Myocyte (in vitro differentiated cells): ENCODE results near the gene TUBA3E. TPM values are rescaled to one million over a fixed set of nuclear protein-coding genes. Genes with fewer than 3 reads are reported as not detected.
"Not testable (repeated sequence)": the region's sequence is repeated elsewhere in the genome, so short reads cannot be mapped to it uniquely, and the experiment has no call there.

ENCODE experiments used
- DNase-seq: peaks from one replicate; pipeline ENCODE4 v3.0.0-alpha.2; 2012; ENCODE audit warnings: low read depth
- polyA plus RNA-seq: library from polyadenylated mRNA; unstranded; fragments of >200 nt; gene quantifications from one replicate; pipeline ENCODE4 v1.2.1, GENCODE V29; 2012; ENCODE audit warnings: missing spikeins
- total RNA-seq: library from RNA; depleted of rRNA; stranded (reverse); fragments of >200 nt; gene quantifications from 2 replicates; pipeline ENCODE4 v1.2.3, GENCODE V29; 2014

Gene TUBA3E
- total RNA-seq = not detected in 2 replicates
- not detected for polyA plus RNA-seq

GRCh38 chr2:130198343-130198742, at the start of gene TUBA3E:
TUBA3E (minus strand) TSS chr2:130198439; CDS start chr2:130198360, 79 bp downstream.
- DNase-seq = no peak

DNA sequence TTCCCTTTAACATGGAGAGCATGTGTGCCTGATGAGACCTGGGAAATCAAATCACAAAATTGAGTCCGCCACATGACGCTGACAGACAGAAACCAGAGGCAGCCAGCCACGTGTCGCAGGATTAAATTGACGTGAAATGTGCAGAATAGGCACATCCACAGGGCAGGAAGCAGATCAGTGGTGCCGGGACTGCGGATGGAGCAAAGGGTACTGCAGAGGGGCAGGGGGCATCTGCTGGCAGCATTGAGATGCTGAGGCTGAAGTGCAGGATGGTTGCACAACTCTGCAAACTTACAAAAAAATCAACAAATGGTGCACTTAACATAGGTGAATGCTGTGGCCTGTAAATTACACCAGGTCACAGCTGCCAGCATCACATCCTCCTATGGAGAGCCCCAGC, 48.2 kb upstream of the TUBA3E start:
- no peak for DNase-seq

GRCh38 chr2:130245976-130246375, 47.7 kb upstream of the TUBA3E start:
- DNase-seq = no peak

DNA sequence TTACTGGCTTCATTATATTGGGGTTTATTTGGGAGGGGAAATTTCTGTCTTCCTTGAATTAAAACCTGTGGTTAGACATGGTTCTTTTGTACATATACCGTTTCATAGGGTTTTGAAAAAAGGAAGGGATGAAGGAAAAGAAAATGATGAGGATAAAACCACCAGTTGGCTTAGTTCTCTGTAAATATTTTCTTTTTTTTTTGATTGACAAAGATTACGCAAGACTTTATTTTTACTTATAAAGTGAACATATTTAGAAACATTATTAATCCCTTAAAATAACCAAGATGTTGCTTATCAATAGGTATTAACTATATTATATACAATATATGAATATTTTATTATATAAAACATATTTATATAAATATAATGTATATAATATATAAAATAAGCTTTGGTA, 45.1 kb upstream of the TUBA3E start:
- no peak for DNase-seq

DNA sequence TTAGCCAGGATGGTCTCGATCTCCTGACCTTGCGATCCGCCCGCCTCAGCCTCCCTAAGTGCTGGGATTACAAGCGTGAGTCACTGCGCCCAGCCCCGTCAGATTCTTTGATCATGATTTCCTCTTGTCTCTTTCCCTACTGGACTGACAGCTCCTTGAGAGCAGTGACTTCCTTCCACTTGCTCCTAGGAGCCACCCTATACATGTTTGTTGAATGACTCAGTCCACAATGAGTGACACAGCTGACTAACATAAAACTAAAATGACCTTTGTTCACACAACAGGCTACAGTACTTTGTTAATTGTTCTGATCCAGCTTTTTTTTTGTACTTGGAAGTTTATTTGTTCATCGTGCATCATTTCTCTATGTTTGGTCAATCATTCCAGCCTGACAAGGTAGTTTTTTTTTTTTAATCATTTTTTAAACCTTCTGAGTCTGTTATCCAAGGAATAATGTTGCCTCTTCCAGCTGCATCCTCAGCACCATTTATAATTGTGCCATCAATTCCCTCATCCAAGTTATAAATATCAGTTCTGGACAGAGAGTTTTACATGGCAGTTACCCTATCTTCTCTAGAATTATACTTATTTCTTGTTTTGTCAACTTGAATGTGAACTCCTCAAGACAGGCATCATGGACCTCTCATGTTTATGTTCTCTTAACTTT, 42.9 kb upstream of the TUBA3E start:
- DNase-seq = peak; percentile 23

- not testable (repeated sequence) for DNase-seq
These were observed 41.3 kb upstream of the TUBA3E start for GRCh38 chr2:130239581-130239980.

DNA sequence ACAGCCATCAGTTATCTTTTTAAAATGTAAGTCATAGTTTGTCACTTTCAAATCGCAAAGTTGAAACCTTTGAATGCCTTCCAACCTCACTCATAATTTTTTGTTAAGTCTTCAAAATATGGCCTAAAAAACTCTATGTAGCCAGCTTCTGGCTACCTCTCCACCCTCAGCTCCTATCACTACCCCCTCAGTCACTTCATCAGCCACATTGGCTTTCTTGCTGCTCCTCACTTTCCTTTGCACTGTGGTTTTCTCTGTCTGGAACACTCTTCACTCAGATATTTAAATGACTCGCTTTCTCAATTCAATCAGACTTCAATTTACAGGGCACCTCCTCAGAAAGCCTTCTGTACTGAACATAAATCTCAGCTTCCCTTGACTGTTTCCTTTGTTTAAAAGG, 34.8 kb upstream of the TUBA3E start:
- not testable (repeated sequence) for DNase-seq

- DNase-seq = no peak
These were observed 33.4 kb upstream of the TUBA3E start for GRCh38 chr2:130231656-130232055.

DNA sequence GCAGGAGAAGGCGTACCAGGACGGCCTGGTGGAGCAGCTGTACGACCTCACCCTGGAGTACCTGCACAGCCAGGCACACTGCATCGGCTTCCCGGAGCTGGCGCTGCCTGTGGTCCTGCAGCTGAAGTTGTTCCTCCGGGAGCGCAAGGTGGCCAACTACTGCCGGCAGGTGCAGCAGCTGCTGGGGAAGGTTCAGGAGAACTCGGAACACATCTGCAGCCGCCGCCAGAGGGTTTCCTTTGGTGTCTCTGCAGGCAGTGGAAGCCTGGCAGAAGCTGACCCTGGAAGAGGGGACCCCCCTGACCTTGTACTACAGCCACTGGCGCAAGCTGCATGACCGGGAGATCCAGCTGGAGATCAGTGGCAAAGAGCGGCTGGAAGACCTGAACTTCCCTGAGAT, 32.7 kb upstream of the TUBA3E start:
- DNase-seq = not testable (repeated sequence)

GRCh38 chr2:130230376-130230775, 32.1 kb upstream of the TUBA3E start:
- DNase-seq = not testable (repeated sequence)

GRCh38 chr2:130229161-130229510, 30.9 kb upstream of the TUBA3E start:
- not testable (repeated sequence) for DNase-seq

DNA sequence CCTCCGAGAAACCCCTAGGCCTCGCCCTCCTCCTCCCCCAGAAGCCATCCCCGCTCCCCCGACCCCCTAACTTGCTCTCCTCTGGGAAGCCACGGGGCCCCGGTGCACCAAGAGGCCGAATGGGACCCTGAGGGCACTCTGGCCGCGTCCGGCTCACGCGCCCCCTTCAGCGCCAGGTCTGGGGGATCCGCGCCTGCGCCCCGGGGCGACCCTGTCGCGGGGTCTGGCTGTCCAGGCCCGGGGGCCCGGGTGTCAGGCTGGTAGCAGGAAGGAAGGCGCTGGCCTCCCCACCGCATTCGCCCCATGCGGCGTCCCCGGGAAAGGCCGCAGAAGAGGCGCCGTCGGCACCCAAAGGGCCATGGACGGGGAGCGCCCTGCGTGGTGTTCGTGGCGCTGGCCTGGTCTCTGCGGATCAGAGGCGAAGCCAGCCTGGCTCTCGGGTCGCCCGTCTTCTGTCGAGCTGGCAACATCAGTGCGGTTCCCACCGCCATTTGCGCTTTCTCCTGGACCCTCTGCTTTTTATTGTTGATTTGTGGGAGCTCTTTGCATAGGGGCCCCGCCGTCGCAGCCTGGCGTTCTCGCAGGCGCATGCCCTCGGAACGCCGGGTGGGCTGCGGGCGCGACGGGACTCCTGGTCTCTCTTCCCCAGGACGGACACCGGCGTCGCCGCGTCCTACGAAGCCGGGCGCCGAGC, 30.4 kb upstream of the TUBA3E start:
- not testable (repeated sequence) for DNase-seq

DNA sequence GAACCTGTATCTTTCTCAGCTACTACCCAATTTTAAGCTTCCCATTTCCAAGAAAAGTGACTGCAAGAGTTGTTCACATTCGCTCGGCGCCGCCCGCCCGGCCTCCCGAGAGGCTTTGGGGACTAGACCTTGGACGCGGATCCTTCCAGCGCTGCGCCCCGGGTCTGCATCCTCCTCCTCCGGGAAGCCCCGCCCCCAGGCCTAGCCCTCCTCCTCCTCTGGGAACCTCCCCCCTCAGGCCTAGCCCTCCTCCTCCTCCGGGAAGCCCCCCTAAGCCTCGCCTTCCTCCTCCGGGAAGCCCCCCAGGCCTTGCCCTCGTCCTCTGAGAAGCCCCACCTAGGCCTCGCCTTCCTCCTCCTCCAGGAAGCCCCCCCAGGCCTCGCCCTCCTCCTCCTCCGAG, 29.8 kb upstream of the TUBA3E start:
- not testable (repeated sequence) for DNase-seq

DNA sequence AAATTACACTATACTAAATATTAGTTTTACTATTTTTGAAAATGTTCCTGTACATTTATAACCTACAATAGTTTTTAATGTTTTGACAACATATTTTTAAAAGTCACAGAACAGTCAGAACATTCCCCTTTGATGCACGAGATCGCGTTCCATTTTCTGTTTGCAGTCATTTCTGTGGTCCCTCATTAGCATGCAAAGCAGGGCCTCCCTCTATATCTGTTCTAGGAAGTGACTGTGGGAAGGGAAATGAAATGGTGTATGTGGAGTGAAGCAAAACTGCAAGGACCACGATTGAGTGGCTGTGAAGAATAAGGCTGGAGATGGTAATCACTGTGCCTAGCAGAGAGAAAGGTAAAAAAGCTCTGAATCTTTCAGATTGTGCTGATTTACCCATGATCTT, 24.3 kb upstream of the TUBA3E start:
- not testable (repeated sequence) for DNase-seq

DNA sequence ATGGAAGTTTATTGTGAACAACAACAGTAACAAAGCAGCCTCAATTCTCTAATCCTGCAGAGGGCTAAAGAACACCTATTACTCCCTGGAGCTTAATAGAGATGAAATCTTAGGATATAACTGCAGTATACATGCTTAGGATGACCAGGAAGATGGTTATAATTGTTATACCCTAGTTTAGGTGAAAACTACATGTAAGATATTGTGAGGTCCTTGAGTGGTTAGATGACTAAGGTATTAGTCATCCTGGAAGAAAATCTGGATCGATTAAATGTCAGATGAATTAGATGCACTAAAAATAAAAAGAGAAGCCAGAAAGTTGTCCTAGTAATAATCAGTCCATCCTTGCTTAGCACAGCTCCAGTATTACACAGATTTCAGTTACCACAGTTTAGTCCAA, 22.3 kb upstream of the TUBA3E start:
- not testable (repeated sequence) for DNase-seq

DNA sequence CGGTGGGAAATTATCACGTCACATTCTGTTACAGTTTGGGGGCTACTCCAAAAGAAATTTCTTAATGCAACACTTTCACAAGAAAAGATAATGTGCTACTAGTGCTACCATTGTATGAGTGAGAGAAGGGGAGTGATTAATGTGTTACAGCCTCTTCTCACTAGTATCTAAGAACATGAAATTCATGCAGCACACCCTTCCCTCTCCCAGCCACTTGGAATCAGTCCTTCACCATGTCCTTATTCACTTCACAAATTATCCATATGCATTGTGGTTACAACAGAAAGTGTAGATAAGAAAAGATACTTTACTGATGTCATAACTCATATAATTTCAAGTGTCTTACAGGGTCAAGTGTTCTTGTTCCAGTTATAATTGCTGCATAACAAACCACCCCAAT, 20.9 kb upstream of the TUBA3E start:
- DNase-seq = not testable (repeated sequence)

- not testable (repeated sequence) for DNase-seq
These were observed 8.8 kb upstream of the TUBA3E start for GRCh38 chr2:130207051-130207450.

GRCh38 chr2:130203150-130203549, 4.9 kb upstream of the TUBA3E start:
- not testable (repeated sequence) for DNase-seq

DNA sequence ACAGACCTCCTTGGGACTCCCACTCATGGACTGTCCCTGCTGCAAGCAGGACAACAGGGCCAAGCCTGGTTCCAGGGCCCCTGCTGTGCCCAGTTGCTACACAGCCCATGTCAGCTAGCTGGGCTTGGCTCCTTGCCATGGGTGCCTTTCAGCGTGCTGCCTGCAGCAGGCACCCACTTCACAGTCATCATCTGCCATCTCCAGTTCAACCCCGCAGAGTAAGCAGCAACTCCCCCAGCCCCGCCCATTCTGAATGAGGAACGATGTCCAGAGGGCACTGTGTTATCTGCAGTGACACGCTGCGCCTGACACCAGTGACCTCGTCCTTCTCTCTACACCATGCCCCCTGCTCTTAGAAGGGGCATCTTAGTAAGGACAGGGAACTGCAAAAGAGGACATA, 4.3 kb upstream of the TUBA3E start:
- DNase-seq = not testable (repeated sequence)

- DNase-seq = not testable (repeated sequence)
These were observed 2.2 kb downstream of the TUBA3E start for GRCh38 chr2:130196052-130196451.

DNA sequence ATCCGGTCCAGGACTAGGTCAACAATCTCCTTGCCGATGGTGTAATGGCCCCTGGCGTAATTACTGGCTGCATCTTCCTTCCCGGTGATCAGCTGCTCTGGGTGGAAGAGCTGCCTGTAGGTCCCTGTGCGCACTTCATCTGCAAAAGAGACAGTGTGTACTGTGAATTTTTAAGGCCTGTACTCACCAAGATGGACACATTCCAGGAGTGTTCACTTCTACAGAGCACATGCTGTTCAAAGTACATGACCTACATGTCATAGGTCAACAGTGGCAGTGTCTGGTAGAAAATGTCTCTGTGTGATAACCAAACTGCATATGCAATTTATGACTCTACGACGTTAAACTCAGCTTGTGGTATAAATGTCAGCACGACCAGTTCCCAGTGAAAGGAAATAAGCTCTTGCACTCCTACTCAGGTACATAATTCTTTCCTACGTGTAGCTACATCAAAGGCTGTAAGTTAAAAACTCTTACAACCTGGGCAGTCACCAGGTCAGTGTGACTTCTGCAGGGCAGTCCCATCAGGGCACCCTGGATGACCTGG, 3.1 kb downstream of the TUBA3E start:
- not testable (repeated sequence) for DNase-seq

- not testable (repeated sequence) for DNase-seq
These were observed 4.4 kb downstream of the TUBA3E start for GRCh38 chr2:130193824-130194223.
